Adrenal gland (tissue), 5 donors: Measurements from ENCODE around the gene NLK.

Source experiments
- POLR2A ChIP-seq, 2 donors: fragments of 450-650 bp; IDR thresholded peaks; one replicate each; pipeline ENCODE4 v1.6.1; 2017; ENCODE audit warnings: antibody characterized with exemption in 2 of 2, mild to moderate bottlenecking in 2 of 2, moderate library complexity in 1 of 2
- TF ChIP-seq, protein P1 (sequence below), 6 experiments: fragments of 450-650 bp in 4 of 6; fragments of 200-600 bp in 2 of 6; sonication (generic) in 1 of 6; IDR thresholded peaks; 1 replicate in 5 of 6; 2 replicates in 1 of 6; pipeline versions ENCODE4 v1.5.1 to v1.8.0; 2016 to 2021; ENCODE audit warnings: antibody characterized with exemption in 6 of 6, mild to moderate bottlenecking in 2 of 6, moderate library complexity in 1 of 6
- donor health status: DM: no; HTN: no; CAD: no.

- TF ChIP-seq, protein P1, sequence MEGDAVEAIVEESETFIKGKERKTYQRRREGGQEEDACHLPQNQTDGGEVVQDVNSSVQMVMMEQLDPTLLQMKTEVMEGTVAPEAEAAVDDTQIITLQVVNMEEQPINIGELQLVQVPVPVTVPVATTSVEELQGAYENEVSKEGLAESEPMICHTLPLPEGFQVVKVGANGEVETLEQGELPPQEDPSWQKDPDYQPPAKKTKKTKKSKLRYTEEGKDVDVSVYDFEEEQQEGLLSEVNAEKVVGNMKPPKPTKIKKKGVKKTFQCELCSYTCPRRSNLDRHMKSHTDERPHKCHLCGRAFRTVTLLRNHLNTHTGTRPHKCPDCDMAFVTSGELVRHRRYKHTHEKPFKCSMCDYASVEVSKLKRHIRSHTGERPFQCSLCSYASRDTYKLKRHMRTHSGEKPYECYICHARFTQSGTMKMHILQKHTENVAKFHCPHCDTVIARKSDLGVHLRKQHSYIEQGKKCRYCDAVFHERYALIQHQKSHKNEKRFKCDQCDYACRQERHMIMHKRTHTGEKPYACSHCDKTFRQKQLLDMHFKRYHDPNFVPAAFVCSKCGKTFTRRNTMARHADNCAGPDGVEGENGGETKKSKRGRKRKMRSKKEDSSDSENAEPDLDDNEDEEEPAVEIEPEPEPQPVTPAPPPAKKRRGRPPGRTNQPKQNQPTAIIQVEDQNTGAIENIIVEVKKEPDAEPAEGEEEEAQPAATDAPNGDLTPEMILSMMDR (IDR thresholded peaks at IDR 0.05): no peak
- no peak for TF ChIP-seq POLR2A (IDR thresholded peaks at IDR 0.05)
These were observed 182.8 kb downstream of the NLK start for GRCh38 chr17:28225271-28225670.
